ENCODE measurements around the gene XYLT1. TPM values are rescaled to one million over a fixed set of nuclear protein-coding genes. Genes with fewer than 3 reads are reported as not detected.
A peak's percentile ranks its signal among the peaks of the same experiment; 100 is the strongest.
"Not testable (repeated sequence)": the region's sequence is repeated elsewhere in the genome, so short reads cannot be mapped to it uniquely, and the experiment has no call there.

The XYLT1 gene
- total RNA-seq, 2 donors from 2014 or later: 4.6 to 12.9 TPM

GRCh38 chr16:17499223-17499902, 28.6 kb upstream of the XYLT1 start:
- no peaks in the 10 kb centered on the region for H3K36me3 Mint-ChIP-seq
- ATAC-seq (no peak), DNase-seq (ENCODE audit: low spot score in 2 of 2) (no peak)
- no peak overlapping the region for H3K27ac Mint-ChIP-seq
- no peaks in the 10 kb centered on the region for H3K9me3 Mint-ChIP-seq

GRCh38 chr16:17497648-17498047, 26.9 kb upstream of the XYLT1 start:
- ATAC-seq: no peak
- H3K36me3 Mint-ChIP-seq: no peaks in the 10 kb centered on the region
- DNase-seq (ENCODE audit: low spot score in 2 of 2): no peak
- H3K27ac Mint-ChIP-seq: no peak overlapping the region
- H3K9me3 Mint-ChIP-seq: no peaks in the 10 kb centered on the region

GRCh38 chr16:17496891-17497290, 26.1 kb upstream of the XYLT1 start:
- Mint-ChIP-seq H3K27ac (no peak overlapping the region), H3K9me3 (no peaks in the 10 kb centered on the region), H3K36me3 (no peaks in the 10 kb centered on the region)
- DNase-seq (ENCODE audit: low spot score in 2 of 2) (no peak), ATAC-seq (no peak)

- H3K27ac Mint-ChIP-seq: no peak overlapping the region
- DNase-seq (ENCODE audit: low spot score in 2 of 2): no peak
- H3K9me3 Mint-ChIP-seq: no peaks in the 10 kb centered on the region
- no peaks in the 10 kb centered on the region for H3K36me3 Mint-ChIP-seq
- no peak for ATAC-seq
Observed at GRCh38 chr16:17493012-17493411, 22.3 kb upstream of the XYLT1 start.

GRCh38 chr16:17491140-17491662, 20.4 kb upstream of the XYLT1 start:
- Mint-ChIP-seq H3K9me3 (no peaks in the 10 kb centered on the region), H3K27ac (no peak overlapping the region), H3K36me3 (no peaks in the 10 kb centered on the region)
- DNase-seq (ENCODE audit: low spot score in 2 of 2) (no peak), ATAC-seq (no peak)

- Mint-ChIP-seq H3K36me3 (no peaks in the 10 kb centered on the region), H3K27ac (no peak overlapping the region), H3K9me3 (no peaks in the 10 kb centered on the region)
- DNase-seq (ENCODE audit: low spot score in 2 of 2) (no peak), ATAC-seq (no peak)
Observed at GRCh38 chr16:17488506-17488905, 17.7 kb upstream of the XYLT1 start.

- DNase-seq (ENCODE audit: low spot score in 2 of 2) (no peak), ATAC-seq (no peak)
- Mint-ChIP-seq H3K36me3 (peaks cover 0 to 10% of the 10 kb centered on the region in 2 donors), H3K27ac (no peak overlapping the region), H3K9me3 (peaks cover 0 to 6% of the 10 kb centered on the region in 2 donors)
Observed at GRCh38 chr16:17483351-17483750, 12.6 kb upstream of the XYLT1 start.

GRCh38 chr16:17482341-17482740, 11.6 kb upstream of the XYLT1 start:
- not testable (repeated sequence) for H3K9me3 Mint-ChIP-seq; ATAC-seq; DNase-seq (ENCODE audit: low spot score in 2 of 2); H3K27ac Mint-ChIP-seq
- peaks cover 0 to 10% of the 10 kb centered on the region in 2 donors for H3K36me3 Mint-ChIP-seq

- Mint-ChIP-seq H3K27ac (no peak overlapping the region), H3K9me3 (peaks cover 0 to 6% of the 10 kb centered on the region in 2 donors), H3K36me3 (peaks cover 0 to 10% of the 10 kb centered on the region in 2 donors)
- ATAC-seq (no peak), DNase-seq (ENCODE audit: low spot score in 2 of 2) (no peak)
Observed at GRCh38 chr16:17481736-17482135, 11.0 kb upstream of the XYLT1 start.

GRCh38 chr16:17477260-17477545, 6.4 kb upstream of the XYLT1 start:
- not testable (repeated sequence) for ATAC-seq; H3K27ac Mint-ChIP-seq; H3K9me3 Mint-ChIP-seq; DNase-seq (ENCODE audit: low spot score in 2 of 2)
- peaks cover 0 to 10% of the 10 kb centered on the region in 2 donors for H3K36me3 Mint-ChIP-seq

- ATAC-seq: peak; percentile 38 to 68
- no peak for DNase-seq (ENCODE audit: low spot score in 2 of 2)
Observed at GRCh38 chr16:17476414-17477259, 5.9 kb upstream of the XYLT1 start.

GRCh38 chr16:17475104-17475503, 4.3 kb upstream of the XYLT1 start:
- Mint-ChIP-seq H3K36me3 (peaks cover 0 to under 1% of the 10 kb centered on the region in 2 donors), H3K27ac (peak overlapping the region in 1 of 2 donors; percentile 85), H3K9me3 (no peaks in the 10 kb centered on the region)
- DNase-seq (ENCODE audit: low spot score in 2 of 2) (no peak), ATAC-seq (peak; percentile 10 to 51)

More at GRCh38 chr16:17476414-17477259, 5.9 kb upstream of the XYLT1 start:
- Mint-ChIP-seq H3K27ac (peak overlapping the region in 1 of 2 donors; percentile 47), H3K9me3 (peaks cover 0 to 6% of the 10 kb centered on the region in 2 donors), H3K36me3 (peaks cover 0 to 10% of the 10 kb centered on the region in 2 donors)

GRCh38 chr16:17474572-17474971, 3.8 kb upstream of the XYLT1 start:
- H3K27ac Mint-ChIP-seq: no peak overlapping the region
- H3K36me3 Mint-ChIP-seq: peaks cover 4% of the 10 kb centered on the region in 2 donors
- ATAC-seq (no peak), DNase-seq (ENCODE audit: low spot score in 2 of 2) (peak in 1 of 2 donors; percentile 15)
- H3K9me3 Mint-ChIP-seq: no peaks in the 10 kb centered on the region

- DNase-seq (ENCODE audit: low spot score in 2 of 2) (no peak), ATAC-seq (no peak)
- H3K27ac Mint-ChIP-seq: no peak overlapping the region
- H3K36me3 Mint-ChIP-seq: peaks cover 8 to 9% of the 10 kb centered on the region in 2 donors
- no peaks in the 10 kb centered on the region for H3K9me3 Mint-ChIP-seq
Observed at GRCh38 chr16:17474037-17474436, 3.3 kb upstream of the XYLT1 start.

GRCh38 chr16:17471719-17472461, 1.1 kb upstream of the XYLT1 start:
- DNase-seq (ENCODE audit: low spot score in 2 of 2): no peak
- Mint-ChIP-seq H3K36me3 (peaks cover 8 to 11% of the 10 kb centered on the region in 2 donors), H3K9me3 (no peaks in the 10 kb centered on the region), H3K27ac (no peak overlapping the region)
- ATAC-seq: no peak

GRCh38 chr16:17470182-17470907, 415 bp downstream of the XYLT1 start:
- Mint-ChIP-seq H3K27ac (peak overlapping the region; percentile 87 to 93), H3K36me3 (peaks cover 8 to 11% of the 10 kb centered on the region in 2 donors)
- ATAC-seq: peak; percentile 13 to 27

More at GRCh38 chr16:17470182-17470907, 415 bp downstream of the XYLT1 start:
- H3K9me3 Mint-ChIP-seq: no peaks in the 10 kb centered on the region
- peak in 1 of 2 donors; percentile 13 for DNase-seq (ENCODE audit: low spot score in 2 of 2)

Data from activated naive CD4-positive, alpha-beta T cell treated with anti-CD3 and anti-CD28 coated beads, Interleukin-2, amount 50 U/mL, for 72 hours (primary cell).